HUDEP-2 (cell line): Measurements from ENCODE around the gene QRICH1.
A peak's percentile ranks its signal among the peaks of the same experiment; 100 is the strongest.

Experiments used
- DNase-seq, 76 experiments: peaks; one replicate each; lab custom pipeline; 2025; ENCODE audit not compliant: unreplicated experiment in 76 of 76; lab: John Stamatoyannopoulos, UW

QRICH1 gene

GRCh38 chr3:49004352-49005302, 89.2 kb downstream of the QRICH1 start:
- peak in 71 of 76 experiments; percentile 13 to 84 (median 66) for DNase-seq

DNA sequence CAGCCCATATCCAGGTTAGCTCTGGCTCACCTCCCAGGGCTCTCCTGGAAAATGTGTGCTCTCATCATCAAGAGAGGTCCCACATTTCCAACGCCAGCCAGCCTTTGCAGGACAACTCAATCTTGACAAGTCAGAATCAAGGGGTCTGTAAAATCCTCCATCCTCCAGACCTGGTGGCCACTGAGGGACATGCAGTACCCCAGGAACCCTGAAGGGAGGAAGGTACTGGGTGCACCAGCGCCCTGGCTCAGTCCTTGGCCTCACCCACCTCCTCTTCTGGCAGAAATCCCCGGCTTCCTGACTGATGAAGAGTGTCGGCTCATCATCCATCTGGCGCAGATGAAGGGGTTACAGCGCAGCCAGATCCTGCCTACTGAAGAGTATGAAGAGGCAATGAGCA, 92.7 kb downstream of the QRICH1 start:
- no peak for DNase-seq

GRCh38 chr3:48999085-48999858, 94.6 kb downstream of the QRICH1 start:
- DNase-seq = no peak

DNA sequence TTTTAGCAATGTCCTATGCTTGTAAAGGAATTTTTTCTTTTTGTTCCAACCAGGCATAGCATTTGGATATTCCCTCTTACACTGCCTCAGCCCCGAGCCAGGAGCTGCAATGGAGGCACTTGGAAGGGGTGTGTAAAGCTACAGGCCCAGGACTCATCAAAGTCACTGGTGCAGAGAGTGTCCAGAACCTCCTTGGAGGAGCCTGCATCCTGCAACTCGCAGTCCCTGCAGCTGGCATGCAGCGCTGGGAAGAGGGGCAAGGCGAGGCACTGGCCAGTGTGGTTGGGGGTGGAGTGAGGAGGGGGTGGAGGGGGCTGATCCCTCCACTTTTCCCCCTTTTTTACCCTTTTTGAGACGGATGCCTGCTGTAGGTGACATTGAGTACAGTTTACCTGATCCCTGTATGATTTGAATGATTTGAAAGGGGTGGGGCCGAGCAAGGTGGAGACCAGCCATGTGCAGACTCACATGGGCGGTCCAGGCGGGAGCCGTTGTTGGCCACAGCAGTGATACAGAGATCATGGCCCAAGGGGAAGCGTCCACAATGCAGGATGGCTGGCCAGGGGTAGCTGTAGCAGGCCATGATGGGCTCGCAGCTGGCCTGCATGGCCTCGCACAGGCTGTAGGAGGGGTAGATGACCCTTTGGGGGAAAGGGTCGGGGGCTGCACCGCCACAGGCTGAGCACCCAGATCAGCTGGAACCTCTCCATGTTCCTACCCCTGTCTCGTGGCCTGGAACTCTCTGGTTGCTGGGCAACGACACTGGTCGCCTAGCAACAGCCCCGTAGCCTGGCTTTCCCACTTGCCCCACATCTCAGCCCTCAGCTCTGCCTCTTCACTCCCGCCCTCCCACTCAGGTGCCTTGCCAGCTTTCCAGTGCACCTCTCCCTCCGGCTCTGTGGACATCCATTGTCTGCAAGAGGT, 95.9 kb downstream of the QRICH1 start:
- DNase-seq = no peak

DNA sequence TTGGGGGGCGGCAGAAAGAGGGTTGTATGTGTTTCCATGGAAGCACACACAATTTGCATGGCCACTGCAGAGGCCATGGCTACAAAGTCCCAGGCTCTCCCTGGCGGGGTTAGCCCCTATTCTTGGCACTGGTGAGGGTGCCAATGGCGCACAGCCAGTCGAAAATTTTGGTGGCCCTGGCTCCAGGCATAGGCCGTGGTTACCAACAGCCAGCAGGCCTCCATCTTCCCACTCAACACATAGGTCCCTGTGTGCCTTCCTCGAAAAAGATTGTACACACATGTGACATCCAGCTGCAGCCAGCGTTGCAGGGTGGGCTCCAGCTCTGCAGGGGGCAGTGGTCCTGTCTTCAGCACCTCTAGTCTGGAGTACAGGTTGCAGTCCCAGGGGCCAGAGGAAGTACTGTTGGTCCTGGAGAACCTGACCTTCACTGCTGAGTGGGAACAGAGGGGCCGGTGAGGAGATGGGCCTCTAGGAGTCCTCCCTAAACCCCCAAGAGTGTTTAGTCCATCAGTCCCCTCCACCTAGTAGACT, 96.7 kb downstream of the QRICH1 start:
- DNase-seq = no peak

DNA sequence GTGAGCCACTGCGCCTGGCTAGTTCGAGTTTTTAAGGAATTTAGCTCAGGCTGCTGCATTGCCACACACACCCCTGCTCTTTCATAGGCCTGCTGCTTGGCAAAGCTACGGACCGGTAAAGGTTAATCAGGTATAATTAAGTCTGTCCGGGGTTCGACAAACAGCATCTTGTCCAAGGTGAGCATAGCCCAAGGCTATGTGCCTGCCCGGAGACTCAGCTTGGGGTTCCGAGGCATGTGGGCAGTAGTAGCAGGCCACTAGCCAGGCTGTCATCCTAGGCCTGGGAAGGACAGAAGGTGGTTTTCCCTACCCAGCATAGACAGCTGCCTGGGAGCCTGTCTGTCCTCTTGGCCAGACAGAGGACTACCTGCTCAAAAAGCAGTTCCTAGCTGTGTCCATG, 97.2 kb downstream of the QRICH1 start:
- DNase-seq = no peak

DNA sequence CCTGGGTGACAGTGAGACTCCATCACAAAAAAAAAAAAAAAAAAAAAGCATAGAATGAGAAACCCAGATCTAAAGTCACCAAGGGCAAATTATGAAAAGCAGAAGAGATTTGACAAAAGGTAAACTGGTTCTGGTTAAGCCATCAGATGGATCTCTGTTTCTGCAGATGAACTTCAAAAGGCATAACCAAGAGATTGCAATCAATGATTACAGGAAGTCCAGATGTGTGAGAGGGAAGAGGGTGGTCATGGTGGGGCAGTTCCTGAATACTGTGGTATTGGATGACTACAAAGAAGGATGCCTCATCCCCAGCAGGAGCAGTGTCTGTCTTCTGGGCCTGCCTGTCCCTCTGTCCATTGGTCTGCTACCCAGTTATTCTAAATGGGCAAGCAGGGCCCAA, 100.0 kb downstream of the QRICH1 start:
- no peak for DNase-seq

DNA sequence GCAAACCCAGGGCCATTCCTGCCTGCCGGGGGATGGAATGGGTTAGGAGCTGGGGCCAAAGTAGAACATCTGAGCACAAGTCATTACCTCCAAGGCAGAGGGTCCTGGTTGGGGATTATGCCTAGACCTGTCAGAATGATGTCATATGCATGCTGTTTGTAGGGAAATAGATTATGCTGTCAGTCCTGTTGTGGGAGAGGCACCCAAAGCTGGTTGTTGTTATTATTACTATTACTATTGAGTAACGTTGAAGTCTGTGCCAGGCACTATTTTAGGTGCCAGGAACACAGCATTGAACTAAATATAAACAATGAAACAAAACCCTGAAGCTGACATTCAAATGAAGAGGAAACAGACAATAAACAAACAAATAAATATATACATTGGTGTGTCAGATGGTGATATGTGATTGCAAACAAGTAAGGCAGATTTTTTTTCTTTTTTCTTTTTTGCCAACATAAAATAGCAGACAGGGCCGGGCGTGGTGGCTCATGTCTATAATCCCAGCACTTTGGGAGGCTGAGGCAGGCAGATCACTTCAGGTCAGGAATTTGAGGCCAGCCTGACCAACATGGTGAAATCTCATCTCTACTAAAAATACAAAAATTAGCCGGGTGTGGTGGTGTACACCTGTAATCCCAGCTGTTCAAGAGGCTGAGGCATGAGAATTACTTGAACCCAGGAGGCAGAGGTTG, 101.9 kb downstream of the QRICH1 start:
- no peak for DNase-seq

GRCh38 chr3:48990636-48991469, 103.0 kb downstream of the QRICH1 start:
- DNase-seq = peak in 26 of 76 experiments; percentile 4 to 51 (median 25)

DNA sequence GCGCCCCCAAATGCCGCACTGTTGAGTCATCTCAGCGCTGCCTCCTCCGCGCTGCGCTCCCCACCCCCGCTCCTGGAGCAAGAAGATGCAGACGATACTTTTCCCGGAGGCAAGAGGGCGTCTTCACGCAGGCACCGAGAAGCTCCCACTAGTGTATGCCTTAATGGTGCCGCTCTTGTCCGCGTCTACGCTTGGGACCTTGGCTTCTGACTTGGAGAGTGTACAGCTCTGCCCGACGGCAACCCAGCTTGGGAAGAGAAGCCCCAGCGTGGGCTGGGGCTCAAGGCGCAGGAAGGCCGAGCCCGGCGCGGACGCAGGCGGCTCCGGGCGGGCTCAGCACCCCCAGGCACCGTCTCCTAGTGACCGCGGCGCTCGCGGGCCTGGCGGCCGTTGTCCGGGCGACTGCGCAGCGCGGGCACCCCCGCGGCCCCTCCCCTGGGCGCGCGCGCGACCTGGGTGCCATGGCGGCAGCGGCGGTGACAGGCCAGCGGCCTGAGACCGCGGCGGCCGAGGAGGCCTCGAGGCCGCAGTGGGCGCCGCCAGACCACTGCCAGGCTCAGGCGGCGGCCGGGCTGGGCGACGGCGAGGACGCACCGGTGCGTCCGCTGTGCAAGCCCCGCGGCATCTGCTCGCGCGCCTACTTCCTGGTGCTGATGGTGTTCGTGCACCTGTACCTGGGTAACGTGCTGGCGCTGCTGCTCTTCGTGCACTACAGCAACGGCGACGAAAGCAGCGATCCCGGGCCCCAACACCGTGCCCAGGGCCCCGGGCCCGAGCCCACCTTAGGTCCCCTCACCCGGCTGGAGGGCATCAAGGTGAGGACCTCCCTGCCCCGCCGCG, 103.9 kb downstream of the QRICH1 start, which contains the start of gene P4HTM:
Gene P4HTM (plus strand): TSS at position 446 of the 840 bp plus-strand sequence. CDS start 16 bp downstream, at position 462.
- peak in 72 of 76 experiments; percentile 35 to 87 (median 75) for DNase-seq

DNA sequence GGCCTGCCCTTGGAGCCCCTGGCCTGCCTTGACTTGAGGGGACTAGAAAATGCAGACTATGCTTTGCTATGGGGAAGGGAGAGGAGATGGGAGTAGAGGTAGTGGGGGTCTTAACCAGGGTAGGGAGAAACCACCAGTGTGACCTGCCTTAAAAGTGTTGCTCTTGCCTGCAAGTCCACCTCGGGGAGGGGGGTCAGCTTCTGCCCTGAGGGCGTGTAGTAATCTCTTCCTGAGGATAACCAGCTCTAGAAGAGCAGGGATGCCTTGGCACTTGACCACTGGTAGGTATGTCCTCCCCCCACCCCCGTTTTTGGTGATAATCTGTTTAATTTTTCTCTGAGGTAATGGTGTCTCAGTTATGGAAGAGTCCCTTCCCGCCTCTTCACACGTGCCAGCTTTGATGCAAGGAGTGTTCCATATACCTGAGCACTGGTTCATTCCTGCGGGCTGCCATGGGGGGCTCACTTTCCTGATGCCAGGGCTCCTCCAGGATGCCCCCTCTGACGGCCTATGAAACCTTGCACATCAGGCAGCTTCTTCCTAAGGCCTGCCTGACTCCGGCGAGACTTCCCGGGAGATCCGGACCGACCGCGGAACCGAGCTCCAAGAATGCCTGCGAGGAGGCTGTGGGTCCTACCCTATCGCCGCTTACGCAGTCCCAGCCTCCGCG, 104.6 kb downstream of the QRICH1 start:
- DNase-seq = peak in 1 of 76 experiments; percentile 27

- no peak for DNase-seq
These were observed 108.0 kb downstream of the QRICH1 start for GRCh38 chr3:48985831-48986376.

GRCh38 chr3:48984663-48985062, 109.2 kb downstream of the QRICH1 start:
- no peak for DNase-seq

DNA sequence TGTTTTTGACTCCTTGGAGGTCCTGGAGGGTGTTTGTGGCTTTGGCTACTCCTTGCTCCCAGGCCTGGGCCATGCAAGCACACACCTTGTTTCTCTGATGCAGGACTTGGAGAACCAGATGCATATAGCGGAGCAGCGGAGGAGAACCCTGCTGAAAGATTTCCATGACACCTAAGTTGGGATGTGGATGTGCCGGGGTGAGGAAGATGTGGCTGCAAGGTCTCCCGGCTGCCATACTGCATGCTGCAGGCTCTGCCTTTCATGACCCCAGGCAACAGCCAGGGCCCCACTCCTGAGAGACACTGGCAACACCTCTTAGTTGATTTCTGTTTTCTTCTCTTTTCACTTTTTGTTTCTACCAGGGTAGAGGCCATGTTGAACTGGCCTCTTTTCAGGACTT, 110.8 kb downstream of the QRICH1 start:
- no peak for DNase-seq

- DNase-seq = no peak
These were observed 111.2 kb downstream of the QRICH1 start for GRCh38 chr3:48982686-48983085.

GRCh38 chr3:48982016-48982415, 111.9 kb downstream of the QRICH1 start:
- no peak for DNase-seq

DNA sequence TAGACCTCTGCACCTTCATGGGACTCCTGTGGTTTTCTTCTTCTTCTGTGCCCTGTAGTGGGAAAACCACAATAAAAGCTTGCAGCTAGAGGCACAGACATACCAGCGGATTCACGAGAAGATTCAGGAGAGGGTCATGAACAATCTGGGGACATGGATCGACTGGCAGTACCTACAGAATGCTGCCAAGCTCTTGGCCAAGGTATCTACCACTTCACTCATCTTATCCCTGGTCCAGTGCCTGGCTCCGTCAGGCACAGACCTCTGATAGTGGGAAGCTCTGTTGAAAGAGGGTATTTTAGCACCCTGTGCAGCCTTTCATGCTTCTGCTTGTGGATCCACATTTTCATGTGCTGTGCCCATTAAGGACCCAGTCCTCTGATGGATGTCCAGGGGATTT, 113.6 kb downstream of the QRICH1 start:
- no peak for DNase-seq
